HFF-Myc (cell line): ENCODE data around the gene NUPR2.
"Not testable (repeated sequence)": the region's sequence is repeated elsewhere in the genome, so short reads cannot be mapped to it uniquely, and the experiment has no call there.

ENCODE experiments used
- DNase-seq: peaks from one replicate; pipeline ENCODE4 v3.0.0-alpha.2; 2011; ENCODE audit warnings: low read depth; ENCODE audit errors: extremely low read depth
- H3K4me3 ChIP-seq: replicated peaks from 2 replicates; pipeline ENCODE4 v1.5.1; 2011; ENCODE audit warnings: low read depth, mild to moderate bottlenecking, control low read depth, low read length
- CTCF ChIP-seq: IDR thresholded peaks from 2 replicates; pipeline ENCODE4 v1.5.1; 2012; ENCODE audit warnings: mild to moderate bottlenecking, low read depth, low read length, control low read depth; ENCODE audit errors: missing control alignments

NUPR2 gene

DNA sequence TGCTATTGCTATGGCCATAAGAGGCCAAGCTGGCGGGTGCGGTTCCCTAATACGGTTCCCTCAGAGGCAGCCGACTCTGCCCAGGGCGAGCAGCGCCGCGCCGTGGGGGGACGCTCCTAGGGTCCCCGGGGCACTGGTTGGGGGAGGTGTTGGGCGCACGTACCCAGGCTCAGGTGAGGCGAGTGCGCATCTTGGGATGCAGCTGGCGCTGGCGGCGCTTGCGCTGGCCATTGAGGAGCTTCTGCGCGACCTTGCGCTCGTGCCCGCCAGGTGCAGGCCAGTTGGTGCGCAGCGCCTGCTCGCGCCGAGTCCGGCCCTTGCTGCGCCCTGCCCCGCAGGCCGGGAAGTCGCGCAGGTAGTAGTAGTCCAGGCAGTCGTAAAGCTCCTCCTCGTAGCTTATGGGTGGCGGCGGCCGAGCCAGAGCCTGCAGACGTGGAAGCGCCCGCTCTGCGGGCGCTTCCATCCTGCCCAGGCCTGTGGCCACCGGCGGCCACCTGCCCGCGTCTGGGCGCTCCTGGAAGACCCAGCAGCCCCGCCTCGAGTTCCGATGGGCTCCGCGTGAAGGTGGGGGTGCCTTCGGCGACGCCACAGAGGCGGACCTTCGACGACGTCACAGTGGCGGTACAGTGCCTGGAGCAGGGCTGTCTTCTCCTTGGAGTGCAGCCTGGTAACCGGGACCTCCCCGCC is at the start of gene NUPR2:
TSS of gene NUPR2 (minus strand) at position 566 of the 687 bp plus-strand sequence. CDS start at position 463, 103 bp downstream.
- DNase-seq = no peak
- H3K4me3 ChIP-seq = no peak within 1 kb of the TSS
- no peak for TF ChIP-seq CTCF

GRCh38 chr7:56157238-56157790 is 41.1 kb upstream of the NUPR2 start:
- H3K4me3 ChIP-seq = no peak overlapping the region
- no peak for TF ChIP-seq CTCF
- no peak for DNase-seq

DNA sequence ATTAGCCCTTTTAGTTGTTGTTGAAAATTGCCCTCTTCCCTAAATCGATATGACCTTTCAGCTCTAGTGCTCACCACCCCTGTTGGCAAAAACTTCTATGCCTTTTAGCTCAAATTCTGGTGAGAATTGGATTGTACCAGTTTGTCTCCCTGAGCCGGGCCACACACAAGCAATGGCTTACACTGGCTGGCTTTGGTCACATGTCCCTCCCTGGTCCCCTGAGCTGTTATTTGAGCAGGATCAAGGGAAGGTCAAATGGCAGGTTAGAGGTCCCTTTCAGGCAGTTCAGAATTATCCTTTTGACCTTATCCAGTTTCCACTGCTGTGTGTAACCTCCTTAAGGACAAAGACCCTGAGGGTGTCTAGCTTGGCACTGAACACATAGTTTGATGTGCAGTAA is 14.8 kb upstream of the NUPR2 start:
- not testable (repeated sequence) for H3K4me3 ChIP-seq, DNase-seq

- no peak overlapping the region for H3K4me3 ChIP-seq
- TF ChIP-seq CTCF = no peak
- no peak for DNase-seq
These were observed 11.2 kb upstream of the NUPR2 start for GRCh38 chr7:56127241-56127975.

- no peak for DNase-seq
- H3K4me3 ChIP-seq = no peak overlapping the region
- TF ChIP-seq CTCF = no peak
These were observed 9.6 kb upstream of the NUPR2 start for GRCh38 chr7:56125831-56126230.

- no peak for TF ChIP-seq CTCF
- H3K4me3 ChIP-seq = no peak overlapping the region
- DNase-seq = no peak
These were observed 8.8 kb upstream of the NUPR2 start for GRCh38 chr7:56124981-56125380.

DNA sequence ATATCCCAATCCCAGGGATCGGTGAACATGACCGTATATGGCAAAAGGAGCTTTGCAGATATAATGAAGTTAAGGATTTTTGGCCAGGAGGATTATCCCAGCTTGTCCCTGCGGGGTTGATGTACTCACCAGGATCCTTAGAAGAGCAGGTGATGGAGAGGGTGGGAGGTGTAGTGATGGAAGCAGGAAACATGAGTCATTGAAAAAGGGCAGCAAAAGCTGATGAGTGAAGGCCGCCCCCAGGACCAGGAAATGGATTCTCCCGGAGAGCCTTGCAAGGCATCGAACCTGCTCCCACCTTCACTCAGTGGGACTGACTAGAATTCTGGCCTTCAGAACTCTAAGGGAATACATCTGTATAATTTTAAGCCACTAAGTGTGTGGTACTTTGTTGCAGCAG is 5.2 kb upstream of the NUPR2 start:
- no peak for TF ChIP-seq CTCF
- no peak overlapping the region for H3K4me3 ChIP-seq
- DNase-seq = no peak

DNA sequence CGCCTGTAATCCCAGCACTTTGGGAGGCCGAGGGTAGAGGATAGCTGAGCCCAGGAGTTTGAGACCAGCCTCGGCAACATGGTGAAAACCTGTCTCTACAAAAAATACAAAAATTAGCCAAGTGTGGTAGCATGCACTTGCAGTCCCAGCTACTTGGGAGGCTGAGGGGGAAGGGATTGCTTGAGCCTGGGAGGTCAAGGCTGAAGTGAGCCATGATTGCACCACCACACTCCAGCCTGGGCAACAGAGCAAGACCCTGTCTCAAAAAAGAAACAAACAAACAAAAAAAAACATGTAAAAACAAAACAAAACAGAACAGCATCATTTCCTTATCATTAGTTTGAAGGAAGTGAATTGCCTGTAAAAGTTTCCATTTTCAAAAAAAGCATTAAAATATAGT is 4.0 kb downstream of the NUPR2 start:
- DNase-seq, H3K4me3 ChIP-seq: not testable (repeated sequence)
